ENCODE measurements around the gene JAG2.

DNA sequence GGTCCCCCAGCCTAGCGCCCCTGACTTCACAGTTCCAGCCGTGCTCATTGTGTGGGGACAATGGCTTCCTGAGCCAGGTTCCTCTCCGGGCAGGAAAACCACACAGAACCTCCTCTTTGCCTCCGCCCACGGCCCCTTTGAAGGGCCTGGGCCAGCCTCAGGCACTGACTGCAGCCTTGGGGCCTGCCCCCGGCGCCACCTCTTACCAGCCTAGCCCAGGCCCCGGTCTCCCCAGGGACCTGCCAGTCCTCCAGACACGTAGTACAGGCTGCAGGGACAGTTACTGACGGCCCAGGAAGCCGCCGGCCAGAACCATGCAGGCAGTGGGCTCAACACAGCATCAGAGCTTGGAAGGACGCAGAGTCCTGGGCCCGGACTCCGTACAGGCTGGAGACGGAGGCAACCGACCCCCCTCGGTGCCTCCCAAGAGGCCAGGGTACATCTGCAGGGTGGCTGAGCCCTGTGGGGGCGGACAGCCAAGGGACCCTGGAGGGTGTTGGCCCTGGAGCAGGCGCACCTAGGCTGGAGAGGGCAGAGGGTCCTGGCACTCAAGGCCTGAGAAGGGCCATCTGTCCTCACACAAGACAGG lies 33.4 kb upstream of the JAG2 start:
- no peak for TF ChIP-seq EZH2 (IDR thresholded peaks at IDR 0.05)
- no peak for TF ChIP-seq POLR2AphosphoS5 (IDR thresholded peaks at IDR 0.05; ENCODE audit: borderline replicate concordance, low read depth, low read length)
- no peak for TF ChIP-seq FOXP2 (optimal IDR thresholded peaks at IDR 0.05; ENCODE audit: control extremely low read depth, extremely low read length, insufficient read depth)
